Adrenal gland (tissue), 12 donors: Measurements from ENCODE around the gene KIF26A. TPM values are rescaled to one million over a fixed set of nuclear protein-coding genes. Genes with fewer than 3 reads are reported as not detected.

Source experiments
- DNase-seq, 7 donors: peaks; one replicate each; pipeline ENCODE4 v3.0.0-alpha.2; 2019 to 2020
- H3K27ac ChIP-seq, 5 donors: fragments of 200-600 bp; sonication (generic) in 4 of 5; 1 replicate in 3 of 5; 2 replicates in 2 of 5; pipeline versions ENCODE4 v1.5.1 to v1.8.0; 2016 to 2020; ENCODE audit warnings: mild to moderate bottlenecking in 1 of 5
- H3K27me3 ChIP-seq: fragments of 200-600 bp; 2 replicates; pipeline ENCODE4 v1.8.0; 2021
- H3K36me3 ChIP-seq, 2 donors: fragments of 200-600 bp; replicated peaks in 1 of 2; 1 replicate in 1 of 2; 2 replicates in 1 of 2; pipeline versions ENCODE4 v1.5.1 to v1.8.0; 2018 to 2022
- H3K4me1 ChIP-seq, 2 donors: fragments of 200-600 bp; replicated peaks in 1 of 2; 1 replicate in 1 of 2; 2 replicates in 1 of 2; pipeline versions ENCODE4 v1.5.1 to v1.8.0; 2018 to 2021
- H3K4me3 ChIP-seq, 4 donors: fragments of 200-600 bp; sonication (generic) in 3 of 4; one replicate each; pipeline ENCODE4 v1.5.1; 2016 to 2018
- H3K9me3 ChIP-seq, 3 donors: fragments of 200-600 bp; sonication (generic) in 1 of 3; replicated peaks in 1 of 3; 1 replicate in 2 of 3; 2 replicates in 1 of 3; pipeline versions ENCODE4 v1.5.1 to v1.8.0; 2016 to 2021
- POLR2A ChIP-seq, 2 donors: fragments of 450-650 bp; IDR thresholded peaks; one replicate each; pipeline ENCODE4 v1.6.1; 2017; ENCODE audit warnings: antibody characterized with exemption in 2 of 2, mild to moderate bottlenecking in 2 of 2, moderate library complexity in 1 of 2
- WGBS, 4 donors: extraction: QIAGEN DNeasy Blood & Tissue Kit in 2 of 4; methylation state at CpG; one replicate each; pipeline versions ENCODE4 v1.1.5 to v1.1.7; 2013 to 2017; 5-methylcytosine and 5-hydroxymethylcytosine counted together
- intact Hi-C, 2 donors: fragments of 100-400 bp; cut with DNase I; formaldehyde crosslinking; loops; one replicate each; pipeline versions ENCODE4 v1.14.1 to v1.15.0; 2022 to 2023
- polyA plus RNA-seq, 3 donors: library from polyadenylated mRNA; stranded (reverse); fragments of 200-250 nt in 2 of 3; fragments of 350-450 nt in 1 of 3; fragmentation: Illumina TruSeq in 1 of 3; extraction: RNeasy Lipid Tissue Mini Kit (QIAGEN cat#74804) in 1 of 3; gene quantifications; one replicate each; pipeline ENCODE4 v1.2.3, GENCODE V29; 2013 to 2014
- total RNA-seq, 9 donors: library from RNA; depleted of rRNA in 4 of 9; stranded (reverse); fragments of >200 nt in 4 of 9; fragments of 120-200 nt in 1 of 9; fragmentation: NEBNext Ultra II Directional in 1 of 9; extraction: Animal tissue kit (Norgen Biotek cat#: 25700) in 1 of 9; gene quantifications; one replicate each; pipeline versions ENCODE4 v1.1.0 to v1.2.4, GENCODE V29; 2013 to 2023
- TF ChIP-seq, protein P1 (sequence below), 6 experiments: fragments of 450-650 bp in 4 of 6; fragments of 200-600 bp in 2 of 6; sonication (generic) in 1 of 6; IDR thresholded peaks; 1 replicate in 5 of 6; 2 replicates in 1 of 6; pipeline versions ENCODE4 v1.5.1 to v1.8.0; 2016 to 2021; ENCODE audit warnings: antibody characterized with exemption in 6 of 6, mild to moderate bottlenecking in 2 of 6, moderate library complexity in 1 of 6
- donor health status: healthy with polysubstance abuse.
- donor health status: Bipolar disorder and iron deficiency.
- donor health status: DM: yes; HTN: yes; CAD: no.
- donor health status: DM: no; HTN: no; CAD: no.
- donor health status: DM: no; HTN: no; CAD: no.
- donor health status: DM: yes; HTN: yes; CAD: no.

The KIF26A gene
- total and polyA plus RNA-seq, 12 donors = 0.49 to 23.9 (median 6.5) TPM

DNA sequence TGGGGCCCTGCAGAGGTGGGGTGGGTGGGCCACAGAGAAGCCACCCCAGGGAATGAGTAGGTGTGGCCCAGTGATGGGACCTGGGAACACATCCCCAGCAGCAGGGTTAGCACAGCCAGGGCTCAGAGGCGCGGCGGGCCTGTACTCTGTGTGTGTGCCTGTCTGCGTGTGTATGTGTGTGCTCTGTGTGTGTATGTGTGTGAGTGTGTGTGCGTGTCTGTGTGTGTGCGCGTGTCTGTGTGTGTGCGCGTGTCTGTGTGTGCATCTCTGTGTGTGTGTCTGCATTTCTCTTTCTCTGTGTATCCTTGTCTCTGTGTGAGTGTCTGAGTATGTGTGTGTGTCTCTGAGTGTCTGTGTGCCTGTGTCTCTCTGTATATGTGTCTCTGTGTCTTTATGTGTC is 26.1 kb downstream of the KIF26A start:
- H3K4me1 ChIP-seq = no peaks in the 10 kb centered on the region
- H3K36me3 ChIP-seq = no peaks in the 10 kb centered on the region
- WGBS, 4 donors = 75 to 81% (median 78%) methylated on average over 9 of the region's 9 CpGs
- no peak overlapping the region for H3K27ac ChIP-seq
- H3K4me3 ChIP-seq = no peak overlapping the region
- TF ChIP-seq, protein P1, sequence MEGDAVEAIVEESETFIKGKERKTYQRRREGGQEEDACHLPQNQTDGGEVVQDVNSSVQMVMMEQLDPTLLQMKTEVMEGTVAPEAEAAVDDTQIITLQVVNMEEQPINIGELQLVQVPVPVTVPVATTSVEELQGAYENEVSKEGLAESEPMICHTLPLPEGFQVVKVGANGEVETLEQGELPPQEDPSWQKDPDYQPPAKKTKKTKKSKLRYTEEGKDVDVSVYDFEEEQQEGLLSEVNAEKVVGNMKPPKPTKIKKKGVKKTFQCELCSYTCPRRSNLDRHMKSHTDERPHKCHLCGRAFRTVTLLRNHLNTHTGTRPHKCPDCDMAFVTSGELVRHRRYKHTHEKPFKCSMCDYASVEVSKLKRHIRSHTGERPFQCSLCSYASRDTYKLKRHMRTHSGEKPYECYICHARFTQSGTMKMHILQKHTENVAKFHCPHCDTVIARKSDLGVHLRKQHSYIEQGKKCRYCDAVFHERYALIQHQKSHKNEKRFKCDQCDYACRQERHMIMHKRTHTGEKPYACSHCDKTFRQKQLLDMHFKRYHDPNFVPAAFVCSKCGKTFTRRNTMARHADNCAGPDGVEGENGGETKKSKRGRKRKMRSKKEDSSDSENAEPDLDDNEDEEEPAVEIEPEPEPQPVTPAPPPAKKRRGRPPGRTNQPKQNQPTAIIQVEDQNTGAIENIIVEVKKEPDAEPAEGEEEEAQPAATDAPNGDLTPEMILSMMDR (IDR thresholded peaks at IDR 0.05) = no peak
- no peak for TF ChIP-seq POLR2A (IDR thresholded peaks at IDR 0.05)
- H3K27me3 ChIP-seq = no peaks in the 10 kb centered on the region
- no peak for DNase-seq
- intact Hi-C loops = no loop called here
- no peaks in the 10 kb centered on the region for H3K9me3 ChIP-seq

DNA sequence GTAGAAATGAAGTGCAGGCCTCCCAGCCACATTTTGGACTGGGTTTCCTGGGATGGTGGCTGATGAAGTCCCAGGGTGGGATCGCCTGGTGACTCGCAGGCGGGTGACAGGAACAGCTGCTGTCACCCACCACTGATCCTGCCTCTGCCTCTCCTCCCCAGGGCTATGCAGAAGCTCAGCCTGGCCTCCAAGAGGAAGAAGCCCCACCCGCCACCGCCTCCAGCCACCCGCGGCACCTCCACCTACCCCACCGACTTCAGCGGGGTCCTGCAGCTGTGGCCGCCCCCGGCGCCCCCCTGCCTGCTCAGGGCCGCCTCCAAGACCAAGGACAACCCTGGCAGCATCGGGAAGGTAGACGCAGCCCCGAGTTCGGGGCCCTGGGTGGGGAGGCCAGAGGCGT is 28.3 kb downstream of the KIF26A start:
- no peak for DNase-seq
- intact Hi-C loops = no loop called here
- no peak overlapping the region for H3K27ac ChIP-seq
- TF ChIP-seq, protein P1 (IDR thresholded peaks at IDR 0.05) = no peak
- TF ChIP-seq POLR2A (IDR thresholded peaks at IDR 0.05) = no peak
- H3K4me3 ChIP-seq = no peak overlapping the region
- H3K4me1 ChIP-seq = no peaks in the 10 kb centered on the region
- H3K36me3 ChIP-seq = no peaks in the 10 kb centered on the region
- WGBS, 4 donors = 69 to 86% (median 80%) methylated on average over 5 to 18 of the region's 18 CpGs
- no peaks in the 10 kb centered on the region for H3K27me3 ChIP-seq
- H3K9me3 ChIP-seq = no peaks in the 10 kb centered on the region

DNA sequence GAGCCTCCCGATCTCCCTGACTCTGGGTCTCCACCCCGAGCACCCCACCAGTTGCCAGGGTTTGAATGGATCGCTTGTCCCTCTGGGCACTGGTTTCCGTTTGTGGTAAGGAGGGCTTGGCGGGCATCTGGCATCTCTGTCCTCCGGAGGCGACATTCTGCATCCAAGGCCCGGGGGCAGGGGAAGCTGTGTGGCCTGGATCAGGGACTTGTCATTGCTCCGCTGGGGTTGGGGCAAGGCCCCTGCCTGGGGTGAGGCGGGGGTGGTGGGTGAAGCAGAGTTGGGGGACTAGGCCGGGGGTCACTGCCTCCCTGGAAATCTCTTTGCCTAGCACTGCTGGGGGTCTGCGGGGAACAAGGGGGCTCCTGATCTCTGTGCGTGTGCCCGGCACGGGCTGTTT is 30.2 kb downstream of the KIF26A start:
- no peaks in the 10 kb centered on the region for H3K4me1 ChIP-seq
- no peaks in the 10 kb centered on the region for H3K27me3 ChIP-seq
- H3K4me3 ChIP-seq = no peak overlapping the region
- WGBS, 4 donors = 83 to 94% (median 88%) methylated on average over 8 to 15 of the region's 15 CpGs; no CpG with 5 or more reads in 1 of the 4 donors
- TF ChIP-seq POLR2A (IDR thresholded peaks at IDR 0.05) = no peak
- TF ChIP-seq, protein P1 (IDR thresholded peaks at IDR 0.05) = no peak
- H3K27ac ChIP-seq = no peak overlapping the region
- DNase-seq = no peak
- no peaks in the 10 kb centered on the region for H3K9me3 ChIP-seq
- no peaks in the 10 kb centered on the region for H3K36me3 ChIP-seq
- intact Hi-C loops = no loop called here

DNA sequence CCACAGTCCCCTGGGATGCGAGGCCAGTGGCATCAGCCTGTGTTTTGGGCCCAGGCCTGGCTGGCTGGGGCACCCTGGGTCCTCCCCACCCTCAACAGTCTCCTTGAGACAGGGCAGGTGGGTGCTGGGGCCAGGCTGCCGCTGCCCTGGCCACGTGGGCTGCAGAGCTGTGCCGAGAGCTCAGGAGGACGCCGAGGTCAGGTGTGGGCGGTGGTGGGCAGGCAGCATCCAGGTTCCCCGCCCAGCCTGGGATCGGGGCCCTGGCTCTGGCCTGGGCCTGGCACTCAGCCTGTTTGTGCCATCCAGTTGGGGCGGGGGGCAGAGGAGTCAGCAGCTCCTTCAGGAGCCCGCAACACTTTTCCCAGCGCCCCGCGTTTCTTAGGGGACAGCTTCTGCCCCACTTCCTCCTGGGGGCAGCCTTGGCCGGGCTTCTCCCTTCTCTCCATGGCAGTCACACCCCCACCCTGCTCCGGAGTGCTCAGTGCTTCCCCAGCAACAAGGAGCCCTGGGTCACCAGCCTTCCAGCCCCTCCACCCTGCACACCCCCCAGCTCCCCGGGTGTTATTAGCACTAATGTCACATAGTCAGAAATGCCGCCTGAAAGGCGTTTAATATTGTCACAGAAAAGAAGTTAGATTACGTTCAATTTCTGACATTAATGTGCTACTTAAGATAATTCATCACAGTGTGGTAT is 30.8 kb downstream of the KIF26A start:
- no peak overlapping the region for H3K4me3 ChIP-seq
- H3K4me1 ChIP-seq = no peaks in the 10 kb centered on the region
- H3K36me3 ChIP-seq = no peaks in the 10 kb centered on the region
- no peaks in the 10 kb centered on the region for H3K27me3 ChIP-seq
- WGBS, 4 donors = 66 to 75% (median 73%) methylated on average over 7 to 20 of the region's 20 CpGs
- H3K27ac ChIP-seq = no peak overlapping the region
- TF ChIP-seq, protein P1 (IDR thresholded peaks at IDR 0.05) = no peak
- TF ChIP-seq POLR2A (IDR thresholded peaks at IDR 0.05) = no peak
- H3K9me3 ChIP-seq = no peaks in the 10 kb centered on the region
- intact Hi-C loops = no loop called here
- DNase-seq = no peak
